Endodermal cell (in vitro differentiated cells): ENCODE measurements around the gene AURKA. TPM values are rescaled to one million over a fixed set of nuclear protein-coding genes. Genes with fewer than 3 reads are reported as not detected.

ENCODE experiments used
- DNase-seq: peaks from one replicate; pipeline ENCODE4 v3.0.0-alpha.2; 2017
- H3K27ac ChIP-seq: 2 replicates; pipeline ENCODE4 v1.5.1; 2013; ENCODE audit warnings: mild to moderate bottlenecking, low read depth, low read length, moderate library complexity
- H3K27me3 ChIP-seq: 2 replicates; pipeline ENCODE4 v1.6.1; 2013; ENCODE audit warnings: mild to moderate bottlenecking, low read length, moderate library complexity; ENCODE audit not compliant: insufficient read depth, control insufficient read depth, poor library complexity, severe bottlenecking
- H3K36me3 ChIP-seq: 2 replicates; pipeline ENCODE4 v1.7.0; 2013; ENCODE audit warnings: mild to moderate bottlenecking, low read length, moderate library complexity; ENCODE audit not compliant: control insufficient read depth, insufficient read depth
- H3K4me1 ChIP-seq: one replicate; pipeline ENCODE4 v1.7.0; 2013; ENCODE audit warnings: low read length; ENCODE audit not compliant: control insufficient read depth, insufficient read depth
- H3K4me3 ChIP-seq: 2 replicates; pipeline ENCODE4 v1.5.1; 2013; ENCODE audit warnings: mild to moderate bottlenecking, low read length, moderate library complexity
- H3K9ac ChIP-seq: 2 replicates; pipeline ENCODE4 v1.6.1; 2013; ENCODE audit warnings: mild to moderate bottlenecking, low read length, moderate library complexity; ENCODE audit not compliant: poor library complexity, severe bottlenecking; ENCODE audit errors: extremely low read depth
- H3K9me3 ChIP-seq: 2 replicates; pipeline ENCODE4 v1.6.1; 2013; ENCODE audit warnings: mild to moderate bottlenecking, low read length, moderate library complexity; ENCODE audit not compliant: control insufficient read depth
- H3K27ac Mint-ChIP-seq: 2 replicates; pipeline ENCODE4 v1.8.0; 2020; ENCODE audit warnings: mixed read lengths
- H3K27me3 Mint-ChIP-seq: 2 replicates; pipeline ENCODE4 v1.8.0; 2021; ENCODE audit warnings: mild to moderate bottlenecking, mixed read lengths; ENCODE audit not compliant: insufficient read depth
- H3K36me3 Mint-ChIP-seq: 2 replicates; pipeline ENCODE4 v1.8.0; 2020; ENCODE audit warnings: low read depth, mixed read lengths
- H3K4me1 Mint-ChIP-seq: 2 replicates; pipeline ENCODE4 v1.8.0; 2020; ENCODE audit warnings: mixed read lengths
- H3K4me3 Mint-ChIP-seq: 2 replicates; pipeline ENCODE4 v1.8.0; 2020; ENCODE audit warnings: mild to moderate bottlenecking, moderate library complexity, mixed read lengths
- H3K9me3 Mint-ChIP-seq: 2 replicates; pipeline ENCODE4 v1.8.0; 2020; ENCODE audit warnings: mild to moderate bottlenecking, mixed read lengths
- WGBS, 2 experiments: methylation state at CpG; one replicate each; pipeline versions ENCODE4 v1.1.5 to v1.1.7; 2013; ENCODE audit warnings: missing lambda C conversion rate in 2 of 2, mixed read lengths in 1 of 2; ENCODE audit not compliant: insufficient coverage in 1 of 2, insufficient read length in 1 of 2; 5-methylcytosine and 5-hydroxymethylcytosine counted together
- total RNA-seq, 2 donors: library from RNA; stranded (reverse); fragmentation: NEBNext Ultra II Directional in 1 of 2; extraction: Animal tissue kit (Norgen Biotek cat#: 25700) in 1 of 2; gene quantifications; 2 replicates in 1 of 2; 3 replicates in 1 of 2; pipeline ENCODE4 v1.2.1, GENCODE V29; 2021
- TF ChIP-seq, protein P1 (sequence below): fragments of 200-600 bp; sonication (generic); conservative IDR thresholded peaks from 2 replicates; pipeline ENCODE4 v1.5.0; 2021; ENCODE audit warnings: antibody characterized with exemption, mild to moderate bottlenecking

The AURKA gene
- total RNA-seq, 2 donors from 2014 or later = 56.3 to 85.9 TPM

- H3K4me3 Mint-ChIP-seq = no peak overlapping the region
- Histone ChIP-seq H3K9ac (no peak overlapping the region), H3K27me3 (peaks cover 4% of the 10 kb centered on the region), H3K9me3 (no peaks in the 10 kb centered on the region), H3K4me1 (peaks cover 5% of the 10 kb centered on the region), H3K27ac (no peak overlapping the region), H3K36me3 (no peaks in the 10 kb centered on the region), H3K4me3 (no peak overlapping the region)
- TF ChIP-seq, protein P1, sequence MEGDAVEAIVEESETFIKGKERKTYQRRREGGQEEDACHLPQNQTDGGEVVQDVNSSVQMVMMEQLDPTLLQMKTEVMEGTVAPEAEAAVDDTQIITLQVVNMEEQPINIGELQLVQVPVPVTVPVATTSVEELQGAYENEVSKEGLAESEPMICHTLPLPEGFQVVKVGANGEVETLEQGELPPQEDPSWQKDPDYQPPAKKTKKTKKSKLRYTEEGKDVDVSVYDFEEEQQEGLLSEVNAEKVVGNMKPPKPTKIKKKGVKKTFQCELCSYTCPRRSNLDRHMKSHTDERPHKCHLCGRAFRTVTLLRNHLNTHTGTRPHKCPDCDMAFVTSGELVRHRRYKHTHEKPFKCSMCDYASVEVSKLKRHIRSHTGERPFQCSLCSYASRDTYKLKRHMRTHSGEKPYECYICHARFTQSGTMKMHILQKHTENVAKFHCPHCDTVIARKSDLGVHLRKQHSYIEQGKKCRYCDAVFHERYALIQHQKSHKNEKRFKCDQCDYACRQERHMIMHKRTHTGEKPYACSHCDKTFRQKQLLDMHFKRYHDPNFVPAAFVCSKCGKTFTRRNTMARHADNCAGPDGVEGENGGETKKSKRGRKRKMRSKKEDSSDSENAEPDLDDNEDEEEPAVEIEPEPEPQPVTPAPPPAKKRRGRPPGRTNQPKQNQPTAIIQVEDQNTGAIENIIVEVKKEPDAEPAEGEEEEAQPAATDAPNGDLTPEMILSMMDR = no peak
- no peaks in the 10 kb centered on the region for H3K36me3 Mint-ChIP-seq
- H3K9me3 Mint-ChIP-seq = no peaks in the 10 kb centered on the region
- H3K27ac Mint-ChIP-seq = no peak overlapping the region
- WGBS, 2 experiments = 92% methylated on average over 3 to 4 of the region's 4 CpGs
- peaks cover 51% of the 10 kb centered on the region for H3K27me3 Mint-ChIP-seq
- peaks cover 8% of the 10 kb centered on the region for H3K4me1 Mint-ChIP-seq
- DNase-seq = peak; percentile 3
Observed at GRCh38 chr20:56427797-56428196, 35.8 kb upstream of the AURKA start.

DNA sequence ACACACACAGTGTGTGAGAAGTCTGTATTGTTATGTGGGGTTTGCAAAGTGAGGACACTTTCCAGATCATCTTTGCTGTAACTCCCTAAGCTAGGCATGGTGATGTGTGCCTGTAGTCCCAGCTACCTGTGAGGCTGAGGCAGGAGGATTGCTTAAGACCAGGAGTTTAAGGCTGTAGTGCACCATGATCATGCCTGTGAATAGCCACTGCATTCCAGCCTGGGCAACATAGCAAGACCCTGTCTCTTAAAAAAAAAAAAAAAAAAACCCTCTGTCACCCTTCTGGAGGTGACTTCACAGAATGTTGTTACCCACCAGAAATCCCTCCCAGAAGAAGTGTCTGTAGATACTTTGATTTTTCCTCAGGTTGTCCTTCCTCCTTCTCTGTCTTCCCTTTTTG is 34.9 kb upstream of the AURKA start:
- Mint-ChIP-seq H3K36me3 (no peaks in the 10 kb centered on the region), H3K27ac (no peak overlapping the region), H3K27me3 (peaks cover 53% of the 10 kb centered on the region), H3K4me3 (no peak overlapping the region), H3K9me3 (no peaks in the 10 kb centered on the region), H3K4me1 (peaks cover 8% of the 10 kb centered on the region)
- Histone ChIP-seq H3K36me3 (no peaks in the 10 kb centered on the region), H3K4me3 (no peak overlapping the region), H3K4me1 (peaks cover 5% of the 10 kb centered on the region), H3K27ac (no peak overlapping the region), H3K9me3 (no peaks in the 10 kb centered on the region), H3K27me3 (peaks cover 4% of the 10 kb centered on the region), H3K9ac (no peak overlapping the region)
- TF ChIP-seq, protein P1 = no peak
- DNase-seq = no peak

DNA sequence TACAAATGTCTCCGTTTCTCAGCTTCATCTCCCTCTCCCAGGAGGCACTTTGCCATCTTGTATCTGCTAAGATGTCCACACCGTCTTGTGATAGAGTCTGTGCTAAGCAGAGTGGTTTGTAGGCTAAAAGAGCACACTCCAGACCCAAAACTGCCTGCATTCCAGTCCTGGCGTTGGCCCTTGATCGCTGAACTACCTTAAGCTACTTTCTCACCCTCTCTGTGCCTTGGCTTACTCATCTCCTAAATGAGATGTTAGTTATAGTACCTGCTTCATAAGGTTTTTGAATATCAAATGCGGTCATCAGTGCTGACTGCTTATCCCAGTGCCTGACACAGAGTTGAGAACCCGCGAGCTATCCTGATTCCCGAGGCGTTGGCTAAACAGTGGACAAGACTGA is 34.0 kb upstream of the AURKA start:
- Mint-ChIP-seq H3K36me3 (no peaks in the 10 kb centered on the region), H3K9me3 (no peaks in the 10 kb centered on the region), H3K4me3 (no peak overlapping the region), H3K27me3 (peaks cover 56% of the 10 kb centered on the region), H3K4me1 (peaks cover 8% of the 10 kb centered on the region), H3K27ac (no peak overlapping the region)
- Histone ChIP-seq H3K4me1 (peaks cover 5% of the 10 kb centered on the region), H3K9me3 (no peaks in the 10 kb centered on the region), H3K36me3 (no peaks in the 10 kb centered on the region), H3K27ac (no peak overlapping the region), H3K4me3 (no peak overlapping the region), H3K9ac (no peak overlapping the region), H3K27me3 (no peaks in the 10 kb centered on the region)
- 92 to 97% methylated on average over 7 to 9 of the region's 9 CpGs for WGBS, 2 experiments
- TF ChIP-seq, protein P1 = no peak
- DNase-seq = no peak
